GM12865 (cell line): ENCODE measurements around the gene NSD2.
"Not testable (repeated sequence)": the region's sequence is repeated elsewhere in the genome, so short reads cannot be mapped to it uniquely, and the experiment has no call there.

Experiments used
- DNase-seq: peaks from one replicate; pipeline ENCODE4 v3.0.0; 2010; ENCODE audit warnings: low read depth
- H3K4me3 ChIP-seq: 2 replicates; pipeline ENCODE4 v1.5.1; 2011; ENCODE audit warnings: mild to moderate bottlenecking, low read depth, low read length, control low read depth
- TF ChIP-seq, protein P1 (sequence below): IDR thresholded peaks from 2 replicates; pipeline ENCODE4 v1.5.1; 2011; ENCODE audit warnings: low read length, control low read depth, low read depth, inconsistent platforms; ENCODE audit not compliant: insufficient read depth; ENCODE audit errors: missing control alignments

The NSD2 gene

GRCh38 chr4:1991596-1992434 lies 120.6 kb downstream of the NSD2 start:
- TF ChIP-seq, protein P1, sequence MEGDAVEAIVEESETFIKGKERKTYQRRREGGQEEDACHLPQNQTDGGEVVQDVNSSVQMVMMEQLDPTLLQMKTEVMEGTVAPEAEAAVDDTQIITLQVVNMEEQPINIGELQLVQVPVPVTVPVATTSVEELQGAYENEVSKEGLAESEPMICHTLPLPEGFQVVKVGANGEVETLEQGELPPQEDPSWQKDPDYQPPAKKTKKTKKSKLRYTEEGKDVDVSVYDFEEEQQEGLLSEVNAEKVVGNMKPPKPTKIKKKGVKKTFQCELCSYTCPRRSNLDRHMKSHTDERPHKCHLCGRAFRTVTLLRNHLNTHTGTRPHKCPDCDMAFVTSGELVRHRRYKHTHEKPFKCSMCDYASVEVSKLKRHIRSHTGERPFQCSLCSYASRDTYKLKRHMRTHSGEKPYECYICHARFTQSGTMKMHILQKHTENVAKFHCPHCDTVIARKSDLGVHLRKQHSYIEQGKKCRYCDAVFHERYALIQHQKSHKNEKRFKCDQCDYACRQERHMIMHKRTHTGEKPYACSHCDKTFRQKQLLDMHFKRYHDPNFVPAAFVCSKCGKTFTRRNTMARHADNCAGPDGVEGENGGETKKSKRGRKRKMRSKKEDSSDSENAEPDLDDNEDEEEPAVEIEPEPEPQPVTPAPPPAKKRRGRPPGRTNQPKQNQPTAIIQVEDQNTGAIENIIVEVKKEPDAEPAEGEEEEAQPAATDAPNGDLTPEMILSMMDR = no peak
- H3K4me3 ChIP-seq = no peak overlapping the region
- no peak for DNase-seq

DNA sequence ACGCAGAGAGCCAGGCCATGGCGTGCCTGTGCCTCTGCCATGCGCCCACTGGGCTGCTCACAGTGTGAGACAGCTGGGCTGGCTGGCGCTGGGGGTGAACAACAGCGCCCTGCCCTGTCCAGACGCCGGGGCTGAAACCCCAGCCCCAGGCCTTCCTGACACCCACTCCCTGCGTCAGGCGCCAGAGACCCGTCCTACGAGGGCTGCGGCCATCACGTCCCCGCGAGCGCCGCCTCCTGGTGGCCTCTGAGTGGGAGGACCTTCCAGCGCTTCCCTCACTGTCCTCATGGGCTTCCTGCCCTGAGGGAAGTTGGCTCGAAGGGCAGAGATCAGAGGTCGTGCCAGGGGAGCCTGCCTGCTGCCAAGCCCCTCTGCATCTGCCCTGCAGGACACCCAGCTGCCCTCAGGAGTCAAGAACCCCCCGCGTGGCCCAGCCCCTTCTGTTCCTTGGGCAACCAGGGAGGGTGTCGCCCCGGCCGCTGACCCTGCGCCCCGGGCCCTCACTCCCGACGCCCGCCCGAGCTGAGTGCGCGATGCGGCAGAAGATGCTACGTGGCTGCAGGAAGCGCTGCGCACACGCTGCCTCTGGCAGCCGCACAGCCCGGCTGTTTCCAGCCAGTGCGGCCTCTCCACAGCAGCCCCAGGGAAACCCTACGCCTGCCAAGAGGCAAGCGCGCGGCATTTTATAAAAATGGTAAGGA lies 121.4 kb downstream of the NSD2 start:
- no peak overlapping the region for H3K4me3 ChIP-seq
- DNase-seq = no peak
- TF ChIP-seq, protein P1 = no peak

GRCh38 chr4:1993169-1993516 lies 122.0 kb downstream of the NSD2 start:
- H3K4me3 ChIP-seq = no peak overlapping the region
- no peak for DNase-seq
- TF ChIP-seq, protein P1 = no peak

GRCh38 chr4:1993718-1994516 lies 122.7 kb downstream of the NSD2 start:
- not testable (repeated sequence) for DNase-seq, H3K4me3 ChIP-seq

GRCh38 chr4:1994938-1995337 lies 123.7 kb downstream of the NSD2 start:
- no peak for DNase-seq
- TF ChIP-seq, protein P1 = no peak
- no peak overlapping the region for H3K4me3 ChIP-seq

GRCh38 chr4:1996866-1997611 lies 125.8 kb downstream of the NSD2 start:
- TF ChIP-seq, protein P1 = no peak
- no peak overlapping the region for H3K4me3 ChIP-seq
- DNase-seq = no peak
